ENCODE measurements around the gene SP6.

GRCh38 chr17:47873200-47874090 is 22.5 kb upstream of the SP6 start:
- TF ChIP-seq POLR2AphosphoS5 (IDR thresholded peaks at IDR 0.05; ENCODE audit: low read depth, low read length) (no peak), POLR2A (IDR thresholded peaks at IDR 0.05; ENCODE audit: low read depth, low read length) (no peak), TAF1 (IDR thresholded peaks at IDR 0.05; ENCODE audit: borderline replicate concordance, low read depth, low read length) (no peak)

Data from GM12892 (cell line).